ENCODE measurements around the gene KLK10. TPM values are rescaled to one million over a fixed set of nuclear protein-coding genes. Genes with fewer than 3 reads are reported as not detected.

Gene KLK10, protein sequence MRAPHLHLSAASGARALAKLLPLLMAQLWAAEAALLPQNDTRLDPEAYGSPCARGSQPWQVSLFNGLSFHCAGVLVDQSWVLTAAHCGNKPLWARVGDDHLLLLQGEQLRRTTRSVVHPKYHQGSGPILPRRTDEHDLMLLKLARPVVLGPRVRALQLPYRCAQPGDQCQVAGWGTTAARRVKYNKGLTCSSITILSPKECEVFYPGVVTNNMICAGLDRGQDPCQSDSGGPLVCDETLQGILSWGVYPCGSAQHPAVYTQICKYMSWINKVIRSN
- total RNA-seq: 3.0 TPM

- DNase-seq (ENCODE audit: low spot score) (no peak), ATAC-seq (no peak)
- intact Hi-C loops (cut with DNase I): no loop called here
Measured at GRCh38 chr19:51019544-51019925, at the start of gene KLK10. Gene KLK10 (minus strand): TSS chr19:51019709. CDS start chr19:51019130, 579 bp downstream.

GRCh38 chr19:51066393-51067186 is 47.1 kb upstream of the KLK10 start:
- no peak for ATAC-seq
- DNase-seq (ENCODE audit: low spot score): no peak
- intact Hi-C loops (cut with DNase I): no loop called here

- intact Hi-C loops (cut with DNase I): no loop called here
- ATAC-seq: peak; percentile 22
- no peak for DNase-seq (ENCODE audit: low spot score)
Measured at GRCh38 chr19:51065221-51065960, 45.9 kb upstream of the KLK10 start.

- DNase-seq (ENCODE audit: low spot score): no peak
- peak; percentile 61 for ATAC-seq
- intact Hi-C loops (cut with DNase I): no loop called here
Measured at GRCh38 chr19:51064534-51065220, 45.2 kb upstream of the KLK10 start, which contains the start of gene KLK13. Gene KLK13 (minus strand): TSS chr19:51065092. CDS start chr19:51065067, 25 bp downstream.

GRCh38 chr19:51063664-51064063 is 44.2 kb upstream of the KLK10 start:
- intact Hi-C loops (cut with DNase I): no loop called here
- no peak for DNase-seq (ENCODE audit: low spot score)
- no peak for ATAC-seq

DNA sequence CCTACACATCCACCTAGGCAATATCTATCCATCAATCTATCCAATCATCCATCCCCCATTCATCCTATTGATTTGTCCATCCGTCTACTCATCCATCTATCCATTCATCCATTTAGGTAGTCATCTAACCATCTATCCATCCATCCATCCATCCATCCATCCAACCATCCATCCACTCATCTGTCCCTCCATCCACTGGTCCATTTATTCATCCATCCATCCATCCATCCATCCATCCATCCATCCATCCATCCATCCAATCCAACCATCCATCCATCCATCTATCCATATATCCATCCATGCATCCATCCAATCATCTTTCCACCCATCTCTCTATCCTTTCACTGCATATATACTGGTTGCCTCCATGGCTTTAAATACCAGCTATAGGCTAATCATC is 41.5 kb upstream of the KLK10 start:
- intact Hi-C loops (cut with DNase I): no loop called here
- ATAC-seq: no peak
- DNase-seq (ENCODE audit: low spot score): no peak

GRCh38 chr19:51060336-51060735 is 40.8 kb upstream of the KLK10 start:
- no peak for DNase-seq (ENCODE audit: low spot score)
- no peak for ATAC-seq
- intact Hi-C loops (cut with DNase I): no loop called here

DNA sequence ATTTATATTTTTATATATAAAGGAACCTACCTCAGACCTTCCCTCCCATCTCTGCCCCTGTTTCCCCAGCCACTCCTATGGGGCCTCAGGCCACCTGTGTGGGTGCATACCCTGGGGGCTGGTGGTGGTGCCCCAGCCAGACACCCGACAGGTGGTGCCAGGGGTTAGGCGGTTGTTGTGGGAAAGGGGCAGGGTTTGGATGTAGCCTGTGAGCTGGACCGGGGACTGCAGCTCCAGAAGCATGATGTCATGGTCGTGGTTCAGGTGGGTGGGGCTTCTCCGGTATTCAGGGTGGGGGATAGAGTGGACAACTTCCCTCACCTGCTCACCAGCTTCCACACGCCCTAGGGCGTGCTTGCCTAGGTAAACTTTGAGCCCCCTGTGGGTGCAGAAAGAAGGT is 40.2 kb upstream of the KLK10 start:
- DNase-seq (ENCODE audit: low spot score) (no peak), ATAC-seq (no peak)
- intact Hi-C loops (cut with DNase I): no loop called here

DNA sequence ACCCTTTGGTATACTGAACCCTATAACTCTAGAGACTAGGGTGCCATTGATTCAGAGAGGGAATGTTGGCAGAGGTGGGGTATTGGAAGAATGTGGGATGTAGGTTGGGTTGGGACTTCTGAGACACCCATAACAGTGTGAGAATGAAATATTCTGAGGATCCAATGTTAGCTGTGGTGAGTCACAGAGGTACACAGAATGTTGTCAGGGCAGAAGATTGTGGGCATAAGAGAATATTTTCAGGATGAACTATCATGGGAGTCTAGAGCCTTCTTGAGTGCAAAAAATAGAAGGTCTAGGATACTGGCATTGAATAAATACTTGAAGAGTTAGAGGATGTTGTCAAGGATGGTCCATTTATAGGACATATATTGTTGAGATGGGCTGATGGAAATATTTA is 36.4 kb upstream of the KLK10 start:
- DNase-seq (ENCODE audit: low spot score) (no peak), ATAC-seq (no peak)
- intact Hi-C loops (cut with DNase I): no loop called here

- ATAC-seq (no peak), DNase-seq (ENCODE audit: low spot score) (no peak)
- intact Hi-C loops (cut with DNase I): no loop called here
Measured at GRCh38 chr19:51047031-51047335, 27.5 kb upstream of the KLK10 start.

DNA sequence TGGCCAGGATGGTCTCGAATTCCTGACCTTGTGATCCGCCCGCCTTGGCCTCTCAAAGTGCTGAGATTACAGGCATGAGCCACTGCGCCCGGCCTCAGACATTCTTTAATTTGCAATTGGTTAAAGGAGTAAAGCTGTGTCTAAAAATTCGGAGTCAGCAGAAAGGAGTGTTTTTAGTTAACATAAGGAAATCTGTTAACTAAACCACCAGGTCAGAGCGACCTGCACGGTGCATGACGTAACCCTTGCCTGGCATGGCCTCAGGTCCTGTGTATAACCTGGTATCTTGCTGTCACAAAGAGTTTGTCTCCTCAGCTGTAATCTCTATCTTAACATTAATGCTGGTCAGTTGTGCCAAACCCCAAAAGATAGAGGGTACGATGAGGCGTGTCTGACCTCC is 24.8 kb upstream of the KLK10 start:
- ATAC-seq (no peak), DNase-seq (ENCODE audit: low spot score) (no peak)
- intact Hi-C loops (cut with DNase I): no loop called here

DNA sequence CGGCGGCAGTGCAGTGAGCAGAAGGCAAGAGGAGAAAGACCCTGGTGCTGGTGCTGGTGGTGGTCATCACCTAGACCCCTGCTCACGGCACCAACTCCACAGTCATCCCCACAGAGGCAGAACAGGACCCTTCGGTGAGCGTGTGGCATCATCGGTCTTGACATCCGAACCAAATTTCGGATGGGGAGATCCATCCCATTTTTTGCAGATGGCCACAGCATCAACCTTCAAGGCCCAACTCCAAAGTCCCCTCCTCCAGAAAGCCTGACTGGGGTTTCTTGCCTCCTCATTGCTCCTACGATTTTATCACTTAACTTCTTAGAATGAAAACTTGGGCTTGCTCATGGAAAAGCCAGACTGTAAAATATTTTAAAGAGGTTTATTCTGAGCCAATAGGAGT is 24.0 kb upstream of the KLK10 start:
- DNase-seq (ENCODE audit: low spot score) (no peak), ATAC-seq (no peak)
- intact Hi-C loops (cut with DNase I): no loop called here

GRCh38 chr19:51040151-51040550 is 20.6 kb upstream of the KLK10 start:
- ATAC-seq (no peak), DNase-seq (ENCODE audit: low spot score) (no peak)
- intact Hi-C loops (cut with DNase I): no loop called here

GRCh38 chr19:51036519-51036918 is 17.0 kb upstream of the KLK10 start:
- DNase-seq (ENCODE audit: low spot score) (no peak), ATAC-seq (no peak)
- intact Hi-C loops (cut with DNase I): no loop called here

DNA sequence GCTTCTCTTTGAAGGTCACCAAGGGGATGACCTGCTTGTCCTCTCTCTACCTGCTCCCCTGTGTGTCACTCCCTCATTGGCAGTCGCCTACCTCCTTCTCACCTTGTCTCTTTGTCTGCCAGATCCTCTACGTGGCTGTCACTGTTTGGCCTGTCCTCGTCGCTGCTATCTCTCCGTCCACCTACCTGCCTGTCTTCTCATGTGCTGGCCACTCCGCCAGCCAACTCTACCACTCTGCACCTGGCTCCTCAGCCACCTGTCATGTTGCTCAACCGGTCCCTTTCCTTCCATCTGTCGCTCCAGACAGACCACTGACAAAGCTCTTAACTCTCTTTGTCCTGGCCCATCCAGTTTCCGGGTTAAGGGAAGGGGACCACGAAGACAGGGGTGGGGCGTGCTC is 15.2 kb upstream of the KLK10 start, which contains the start of gene KLK12:
Gene KLK12 (minus strand): TSS at position 299 of the 400 bp plus-strand sequence. CDS start 381 bp downstream, outside the sequence.
- DNase-seq (ENCODE audit: low spot score) (no peak), ATAC-seq (no peak)
- intact Hi-C loops (cut with DNase I): no loop called here

- intact Hi-C loops (cut with DNase I): no loop called here
Measured at GRCh38 chr19:51031880-51032225, 12.3 kb upstream of the KLK10 start.

DNA sequence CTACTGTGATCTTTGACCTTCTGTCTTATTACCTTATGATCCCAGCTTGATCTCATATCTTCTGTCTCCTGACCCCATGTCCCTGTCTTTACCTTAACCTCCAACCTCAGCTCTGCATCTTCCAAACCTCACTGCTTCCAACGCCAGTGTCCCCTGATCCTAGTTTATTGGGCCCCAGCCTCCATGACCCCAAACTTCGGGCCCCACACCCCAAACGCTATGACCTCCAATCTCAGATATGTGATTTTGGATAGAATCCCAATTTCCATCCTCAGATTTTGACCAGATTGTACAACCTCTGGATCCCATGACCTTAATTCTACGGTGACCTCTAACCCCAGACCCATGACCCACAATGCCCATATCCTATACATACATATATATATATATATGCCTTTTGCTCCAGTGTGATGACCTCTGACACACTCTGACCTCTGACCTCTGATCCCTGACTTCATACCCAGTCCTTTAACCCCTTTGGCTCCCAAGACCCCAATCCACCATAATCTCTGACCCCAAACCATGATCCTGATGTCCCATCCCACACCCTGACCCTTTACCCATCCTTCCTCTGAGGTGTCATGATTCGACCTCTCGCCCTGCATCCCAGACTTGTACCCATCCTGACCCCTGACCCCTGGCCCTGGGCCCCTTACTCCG is 11.8 kb upstream of the KLK10 start:
- intact Hi-C loops (cut with DNase I): no loop called here
- no peak for DNase-seq (ENCODE audit: low spot score)
- no peak for ATAC-seq

More at GRCh38 chr19:51031880-51032225, 12.3 kb upstream of the KLK10 start:
- DNase-seq (ENCODE audit: low spot score): no peak
- ATAC-seq: no peak

GRCh38 chr19:51030631-51031030 is 11.1 kb upstream of the KLK10 start:
- ATAC-seq (no peak), DNase-seq (ENCODE audit: low spot score) (no peak)
- intact Hi-C loops (cut with DNase I): no loop called here

DNA sequence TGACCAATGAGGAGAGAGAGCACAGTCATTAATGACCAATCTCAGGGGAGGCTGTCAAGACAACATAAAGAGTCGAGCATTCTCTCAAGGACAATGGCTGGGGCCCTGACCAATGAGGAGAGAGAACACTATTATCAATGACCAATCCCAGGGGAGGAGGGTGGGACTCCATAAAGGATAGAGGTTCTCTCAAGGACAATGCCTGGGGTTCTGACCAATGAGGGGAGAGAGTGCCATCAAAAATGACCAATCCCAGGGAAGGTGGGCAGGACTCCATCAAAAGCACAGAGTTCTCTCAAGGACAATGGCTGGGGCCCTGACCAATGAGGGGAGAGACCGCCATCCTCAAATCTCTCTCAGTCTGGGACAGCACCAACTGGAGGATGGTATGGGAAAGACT is 10.2 kb upstream of the KLK10 start:
- intact Hi-C loops (cut with DNase I): no loop called here
- DNase-seq (ENCODE audit: low spot score) (no peak), ATAC-seq (no peak)

Measured in sciatic nerve (tissue), 2 donors.